HG03196 (cell line): ENCODE data around the gene NDFIP2.
"Not testable (repeated sequence)": the region's sequence is repeated elsewhere in the genome, so short reads cannot be mapped to it uniquely, and the experiment has no call there.

ENCODE experiments used
- ATAC-seq: cut with Tn5 transposase; IDR thresholded peaks from one replicate; pipeline ENCODE4 v1.9.1; 2021; ENCODE audit not compliant: unreplicated experiment

NDFIP2 gene

GRCh38 chr13:79589603-79590393 is 108.8 kb downstream of the NDFIP2 start:
- no peak for ATAC-seq

GRCh38 chr13:79590394-79590676 is 109.4 kb downstream of the NDFIP2 start:
- no peak for ATAC-seq

- no peak for ATAC-seq
Measured at GRCh38 chr13:79591493-79591892, 110.5 kb downstream of the NDFIP2 start.

DNA sequence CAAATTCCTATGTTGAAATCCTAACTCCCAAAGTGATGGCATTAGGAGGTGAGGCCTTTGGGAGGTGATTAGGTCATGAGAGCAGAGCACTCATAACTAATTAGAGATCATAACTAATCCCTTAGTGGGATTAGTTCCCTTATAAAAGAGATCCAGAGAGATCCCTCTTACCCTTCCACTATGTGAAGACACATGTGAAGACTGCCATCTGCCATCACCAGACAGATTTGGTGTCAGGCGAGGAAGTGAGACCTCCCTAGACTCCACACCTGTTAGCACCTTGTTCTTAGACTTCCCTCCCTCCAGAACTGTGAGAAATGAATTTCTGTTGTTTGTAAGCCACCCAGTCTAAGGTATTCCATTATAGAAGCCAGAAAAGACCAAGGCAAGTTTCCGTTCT is 112.2 kb downstream of the NDFIP2 start:
- no peak for ATAC-seq

DNA sequence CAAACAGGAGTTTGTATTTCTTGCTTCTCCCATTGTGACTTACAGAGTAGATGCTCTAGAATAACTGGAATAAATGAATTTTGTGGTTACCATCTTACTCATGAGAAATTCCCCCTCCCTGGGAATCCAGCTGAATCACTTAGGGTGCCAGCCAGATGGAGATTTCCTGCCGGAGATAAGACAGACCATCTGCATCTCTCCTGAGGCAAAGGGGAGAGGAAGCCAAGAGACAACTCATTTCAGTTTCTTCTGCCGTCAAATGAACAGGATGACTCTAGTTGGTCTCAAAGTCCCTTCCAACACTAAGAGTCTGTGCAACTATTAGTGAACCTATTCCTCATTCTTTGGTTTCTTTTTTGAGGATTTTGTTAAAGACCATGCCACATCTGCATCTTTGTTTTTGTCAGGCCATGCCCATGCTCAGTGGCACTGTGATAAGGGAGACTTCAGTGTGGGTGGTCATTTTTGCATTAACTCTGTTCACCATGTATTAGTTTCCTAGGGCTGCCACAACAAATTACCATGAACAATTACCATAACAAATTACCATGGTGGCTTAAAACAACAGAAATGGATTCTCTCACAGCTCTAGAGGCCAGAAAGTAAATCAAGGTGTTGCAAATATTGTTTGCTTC is 112.8 kb downstream of the NDFIP2 start:
- no peak for ATAC-seq

DNA sequence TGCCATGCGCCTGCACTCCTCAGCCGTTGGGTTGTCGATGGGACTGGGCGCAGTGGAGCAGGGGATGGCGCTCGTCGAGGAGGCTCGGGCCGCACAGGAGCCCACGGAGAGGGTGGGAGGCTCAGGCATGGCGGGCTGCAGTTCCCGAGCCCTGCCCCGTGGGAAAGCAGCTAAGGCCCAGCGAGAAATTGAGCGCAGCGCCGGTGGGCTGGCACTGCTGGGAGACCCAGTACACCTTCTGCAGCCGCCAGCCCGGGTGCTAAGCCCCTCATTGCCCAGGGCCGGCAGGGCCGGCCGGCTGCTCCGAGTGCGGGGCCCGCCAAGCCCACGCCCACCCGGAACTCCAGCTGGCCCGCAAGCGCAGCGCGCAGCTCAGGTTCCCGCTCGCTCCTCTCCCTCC is 119.2 kb downstream of the NDFIP2 start:
- not testable (repeated sequence) for ATAC-seq

DNA sequence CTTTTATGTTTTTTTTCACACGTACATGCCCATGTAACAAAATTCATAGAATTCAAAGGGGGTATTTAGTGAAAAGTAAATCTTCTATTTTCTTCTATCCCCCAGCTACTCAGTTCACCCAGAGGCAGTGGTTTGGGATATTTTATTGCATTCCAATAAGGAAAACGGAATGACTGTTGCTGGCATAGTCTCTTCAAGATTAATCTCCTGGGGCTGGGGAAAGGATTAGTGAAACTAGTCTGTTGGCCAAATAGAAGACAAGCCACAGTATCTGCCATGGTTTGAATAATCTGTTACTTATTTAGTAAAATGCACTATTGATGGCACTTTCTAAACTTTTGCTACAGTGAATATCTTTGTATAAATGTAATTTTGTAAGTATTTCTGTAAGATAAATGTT is 122.0 kb downstream of the NDFIP2 start:
- no peak for ATAC-seq

- ATAC-seq = no peak
Measured at GRCh38 chr13:79604752-79605151, 123.8 kb downstream of the NDFIP2 start.
